Endothelial cell of umbilical vein (primary cell): Measurements from ENCODE around the gene TNFSF13. TPM values are rescaled to one million over a fixed set of nuclear protein-coding genes. Genes with fewer than 3 reads are reported as not detected.

Experiments
- BruUV-seq: library from RNA; stranded (reverse); fragments of 400-500 nt; replicated peaks from 2 replicates; lab custom pipeline; 2021; lab: Mats Ljungman, UMichigan
- CTCF ChIA-PET: fragments of 300-600, 350-600 bp; sonication (Branson Sonifier 250); formaldehyde crosslinking; loops from one replicate; lab custom pipeline; 2021; ENCODE audit warnings: antibody characterized with exemption, inconsistent platforms; lab: Charles Lee
- POLR2A ChIA-PET: fragments of 300-600, 350-600 bp; sonication (Branson Sonifier 250); formaldehyde crosslinking; loops from one replicate; lab custom pipeline; 2021; ENCODE audit warnings: antibody characterized with exemption, inconsistent platforms; lab: Charles Lee
- DNase-seq: peaks from one replicate; pipeline ENCODE4 v3.0.0-alpha.2; 2011; ENCODE audit warnings: low read depth, low spot score
- FAIRE-seq: peaks from 2 replicates; lab custom pipeline; 2011; peaks lifted over from hg19 to GRCh38; lab: Jason Lieb, UNC
- H2AFZ ChIP-seq: 2 replicates; pipeline ENCODE4 v1.6.0; 2012; ENCODE audit warnings: low read depth, low read length, control low read depth, inconsistent platforms
- H3K27ac ChIP-seq: 2 replicates; pipeline ENCODE4 v1.5.1; 2011; ENCODE audit warnings: low read depth, mild to moderate bottlenecking, control low read depth, low read length, moderate library complexity; ENCODE audit not compliant: insufficient read depth
- H3K27me3 ChIP-seq, 2 experiments: 2 replicates each; pipeline versions ENCODE4 v1.6.0 to v1.6.1; 2011; ENCODE audit warnings: low read length in 2 of 2, mixed read lengths in 1 of 2; ENCODE audit not compliant: control insufficient read depth in 2 of 2, insufficient read depth in 2 of 2
- H3K36me3 ChIP-seq, 2 experiments: 2 replicates in 1 of 2; 3 replicates in 1 of 2; pipeline ENCODE4 v1.5.1; 2011; ENCODE audit warnings: low read length in 2 of 2, mild to moderate bottlenecking in 1 of 2, moderate library complexity in 1 of 2; ENCODE audit not compliant: control insufficient read depth in 2 of 2, insufficient read depth in 2 of 2; ENCODE audit errors: extremely low read depth in 1 of 2
- H3K4me1 ChIP-seq: 3 replicates; pipeline ENCODE4 v1.5.1; 2011; ENCODE audit warnings: mild to moderate bottlenecking, low read length; ENCODE audit not compliant: control insufficient read depth, insufficient read depth; ENCODE audit errors: extremely low read depth
- H3K4me2 ChIP-seq: 2 replicates; pipeline ENCODE4 v1.6.1; 2011; ENCODE audit warnings: low read length, control low read depth, mixed read lengths; ENCODE audit not compliant: insufficient read depth
- H3K4me3 ChIP-seq, 3 experiments: fragments of 200-600 bp in 1 of 3; sonication (generic), shearing (Covaris generic) in 1 of 3; replicated peaks in 1 of 3; 2 replicates each; pipeline ENCODE4 v1.5.1; 2011 to 2016; ENCODE audit warnings: control low read depth in 3 of 3, low read length in 3 of 3, mild to moderate bottlenecking in 2 of 3, inconsistent platforms in 1 of 3, low read depth in 1 of 3, moderate library complexity in 1 of 3; ENCODE audit not compliant: insufficient read depth in 1 of 3
- H3K79me2 ChIP-seq: 2 replicates; pipeline ENCODE4 v1.6.0; 2012; ENCODE audit warnings: low read length, inconsistent platforms; ENCODE audit not compliant: control insufficient read depth, insufficient read depth
- H3K9ac ChIP-seq: replicated peaks from 2 replicates; pipeline ENCODE3; 2011; ENCODE audit warnings: low read length, control low read depth; ENCODE audit not compliant: insufficient read depth; ENCODE audit errors: extremely low read depth
- H3K9me1 ChIP-seq: replicated peaks from 3 replicates; pipeline ENCODE4 v1.6.0; 2011; ENCODE audit warnings: mild to moderate bottlenecking, low read length; ENCODE audit not compliant: control insufficient read depth, insufficient read depth; ENCODE audit errors: extremely low read depth
- H3K9me3 ChIP-seq: replicated peaks from 2 replicates; pipeline ENCODE4 v1.5.1; 2012; ENCODE audit warnings: low read length, inconsistent platforms; ENCODE audit not compliant: control insufficient read depth, insufficient read depth
- H4K20me1 ChIP-seq: replicated peaks from 2 replicates; pipeline ENCODE3; 2011; ENCODE audit warnings: mild to moderate bottlenecking, low read length; ENCODE audit not compliant: control insufficient read depth, insufficient read depth; ENCODE audit errors: extremely low read depth
- CTCF ChIP-seq, 2 donors: IDR thresholded peaks; 1 replicate in 1 of 2; 2 replicates in 1 of 2; pipeline ENCODE4 v1.5.1; 2011; ENCODE audit warnings: low read length in 2 of 2, mild to moderate bottlenecking in 2 of 2, moderate library complexity in 2 of 2, control low read depth in 1 of 2, inconsistent platforms in 1 of 2, low read depth in 1 of 2; ENCODE audit not compliant: insufficient read depth in 1 of 2; ENCODE audit errors: extremely low read depth in 1 of 2
- EZH2 ChIP-seq: IDR thresholded peaks from 2 replicates; pipeline ENCODE4 v1.6.1; 2012; ENCODE audit warnings: borderline replicate concordance, low read depth, mild to moderate bottlenecking, moderate library complexity, low read length, inconsistent platforms; ENCODE audit not compliant: severe bottlenecking
- FOS ChIP-seq: IDR thresholded peaks from 2 replicates; pipeline ENCODE4 v1.6.1; 2011; ENCODE audit warnings: mild to moderate bottlenecking, low read length, moderate library complexity, borderline replicate concordance; ENCODE audit not compliant: insufficient read depth
- GATA2 ChIP-seq: IDR thresholded peaks from 2 replicates; pipeline ENCODE4 v1.7.0; 2011; ENCODE audit warnings: low read depth, mild to moderate bottlenecking, moderate library complexity, mixed read lengths, low read length; ENCODE audit not compliant: insufficient read length, insufficient read depth
- JUN ChIP-seq: IDR thresholded peaks from 2 replicates; pipeline ENCODE4 v1.6.1; 2011; ENCODE audit warnings: borderline replicate concordance, low read depth; ENCODE audit not compliant: insufficient read length, insufficient read depth
- MAX ChIP-seq: IDR thresholded peaks from 2 replicates; pipeline ENCODE4 v1.6.1; 2011; ENCODE audit not compliant: insufficient read depth, insufficient read length
- MYC ChIP-seq: IDR thresholded peaks from one replicate; pipeline ENCODE4 v1.6.1; 2011; ENCODE audit warnings: mild to moderate bottlenecking, low read depth, low read length
- POLR2A ChIP-seq: IDR thresholded peaks from 2 replicates; pipeline ENCODE4 v1.6.1; 2012; ENCODE audit warnings: low read depth, mild to moderate bottlenecking, control low read depth, low read length
- POLR2AphosphoS5 ChIP-seq: IDR thresholded peaks from 2 replicates; pipeline ENCODE4 v1.6.1; 2012; ENCODE audit warnings: low read depth, mild to moderate bottlenecking, control low read depth, low read length, moderate library complexity; ENCODE audit not compliant: insufficient read depth
- dilution Hi-C: fragments of 300-500 bp; cut with MboI; formaldehyde crosslinking; loops from one replicate; pipeline ENCODE4 v1.15.0; 2019; ENCODE audit warnings: low sequenced_read_pairs; ENCODE audit not compliant: extremely low pct_ligation_motif_present
- intact Hi-C: fragments of 100-400 bp; cut with micrococcal nuclease; formaldehyde crosslinking; loops from one replicate; pipeline ENCODE4 v1.10.0; 2022
- polyA plus RNA-seq, 4 experiments: library from polyadenylated mRNA; depleted of rRNA in 3 of 4; stranded (reverse) in 3 of 4; unstranded in 1 of 4; fragments of >200 nt; gene quantifications; 2 replicates each; pipeline versions ENCODE4 v1.2.1 to v1.2.3, GENCODE V29; 2011 to 2012; ENCODE audit warnings: missing spikeins in 1 of 4
- total RNA-seq: library from RNA; stranded (reverse); gene quantifications from 2 replicates; pipeline ENCODE4 v1.2.3, GENCODE V29; 2021

Gene TNFSF13
- total and polyA plus RNA-seq, 2 donors (not counting 3 experiments of a cell fraction or from before 2014, with no cell fraction given) = 3.6 to 5.4 TPM

GRCh38 chr17:7589204-7589868 is 30.8 kb downstream of the TNFSF13 start:
- TF ChIP-seq GATA2 (no peak), POLR2A (no peak), EZH2 (no peak), JUN (no peak), MYC (no peak), MAX (no peak), FOS (no peak), POLR2AphosphoS5 (peak; percentile 37), CTCF (IDR thresholded peaks at IDR 0.05; ENCODE audit: extremely low read depth in 1 of 2, insufficient read depth in 1 of 2, low read depth in 1 of 2, low read length in 2 of 2) (peak; percentile 94 to 95)

More at GRCh38 chr17:7589204-7589868, 30.8 kb downstream of the TNFSF13 start:
- H4K20me1 ChIP-seq = no peaks in the 10 kb centered on the region
- H3K4me3 ChIP-seq = no peak overlapping the region
- CTCF ChIA-PET = interaction anchor here (0.6 to 5.1 kb wide), 39 partner anchors 10 to 544 kb away, joined by 3 to 61 read pairs (median 5); partner anchors contain the start of genes CD68, FXR2, SENP3 and TMEM102
- H2AFZ ChIP-seq = no peak overlapping the region
- FAIRE-seq (peak; percentile 82), DNase-seq (peak; percentile 78)
- H3K4me1 ChIP-seq = peaks cover 16% of the 10 kb centered on the region
- POLR2A ChIA-PET = interaction anchor here (0.6 to 1.9 kb wide), 5 partner anchors 10 to 98 kb away, joined by 3 to 6 read pairs (median 4); partner anchors contain the start of genes CD68 and TP53
- no TSS peak for BruUV-seq
- H3K4me2 ChIP-seq = peak overlapping the region; percentile 19
- H3K9ac ChIP-seq = no peak overlapping the region
- H3K79me2 ChIP-seq = peaks cover 14% of the 10 kb centered on the region
- no peaks in the 10 kb centered on the region for H3K9me1 ChIP-seq
- dilution Hi-C loops = no loop called here
- no peaks in the 10 kb centered on the region for H3K27me3 ChIP-seq
- intact Hi-C loops = loop anchor here (1.0 to 2.0 kb wide), 5 partner anchors 17 to 233 kb away; partner anchors contain the start of genes FXR2 and SENP3
- H3K9me3 ChIP-seq = no peaks in the 10 kb centered on the region
- H3K36me3 ChIP-seq = peaks cover 12 to 40% of the 10 kb centered on the region in 2 experiments
- no peak overlapping the region for H3K27ac ChIP-seq
